ENCODE measurements around the gene GAS1. TPM values are rescaled to one million over a fixed set of nuclear protein-coding genes. Genes with fewer than 3 reads are reported as not detected.

Gene GAS1
- total and polyA plus RNA-seq, 2 experiments from 2014 or later = 10.7 to 36.0 TPM

GRCh38 chr9:86939891-86940290 lies 7.4 kb downstream of the GAS1 start:
- Histone ChIP-seq H3F3A (ENCODE audit: insufficient read depth) (peaks cover 7% of the 10 kb centered on the region; the same call in 1 of the 2 replicates), H3K4me2 (ENCODE audit: unreplicated experiment) (no peak overlapping the region), H3K9ac (no peak overlapping the region), H3K9me3 (ENCODE audit: low read depth) (no peaks in the 10 kb centered on the region), H3K4me1 (ENCODE audit: insufficient read depth) (peaks cover 13% of the 10 kb centered on the region), H3K27me3 (replicated peaks; ENCODE audit: insufficient read depth) (no peaks in the 10 kb centered on the region), H2AFZ (no peak overlapping the region), H3K79me2 (ENCODE audit: insufficient read depth) (peaks cover 9% of the 10 kb centered on the region), H4K20me1 (ENCODE audit: insufficient read depth) (no peaks in the 10 kb centered on the region), H3K9me2 (ENCODE audit: insufficient read depth) (no peaks in the 10 kb centered on the region), H3K27ac (no peak overlapping the region), H3K4me3 (no peak overlapping the region), H3K36me3 (ENCODE audit: low read depth) (no peaks in the 10 kb centered on the region)
- no peak for DNase-seq
- in situ Hi-C loops (cut with MboI) = loop anchor here (10.0 kb wide), 2 partner anchors 315 to 455 kb away; no protein-coding TSS in a partner anchor
- TF ChIP-seq EZH2phosphoT487 (IDR thresholded peaks at IDR 0.05; ENCODE audit: insufficient read depth, low read depth) (no peak), EZH2 (IDR thresholded peaks at IDR 0.05; ENCODE audit: insufficient read depth, poor library complexity, severe bottlenecking) (no peak)
- WGBS, 2 experiments (ENCODE audit: low coverage in 1 of 2, low lambda C conversion rate in 2 of 2, missing lambda C conversion rate in 2 of 2) = 79 to 80% methylated on average over 1 of the region's 1 CpG

- Histone ChIP-seq H3K9me2 (ENCODE audit: insufficient read depth) (no peaks in the 10 kb centered on the region), H4K20me1 (ENCODE audit: insufficient read depth) (no peaks in the 10 kb centered on the region), H3K27me3 (replicated peaks; ENCODE audit: insufficient read depth) (no peaks in the 10 kb centered on the region), H2AFZ (no peak overlapping the region), H3K36me3 (ENCODE audit: low read depth) (no peaks in the 10 kb centered on the region), H3K79me2 (ENCODE audit: insufficient read depth) (peaks cover 4% of the 10 kb centered on the region), H3K27ac (no peak overlapping the region), H3K9ac (no peak overlapping the region), H3K4me2 (ENCODE audit: unreplicated experiment) (no peak overlapping the region), H3K4me3 (no peak overlapping the region), H3F3A (ENCODE audit: insufficient read depth) (peaks cover 7% of the 10 kb centered on the region; the same call in 1 of the 2 replicates), H3K9me3 (ENCODE audit: low read depth) (no peaks in the 10 kb centered on the region), H3K4me1 (ENCODE audit: insufficient read depth) (peaks cover 9% of the 10 kb centered on the region)
- 82 to 85% methylated on average over 5 of the region's 5 CpGs for whole genome bisulfite sequencing, 2 experiments (ENCODE audit: low coverage in 1 of 2, low lambda C conversion rate in 2 of 2, missing lambda C conversion rate in 2 of 2)
- no peak for DNase-seq
- no peak for TF ChIP-seq EZH2phosphoT487 (IDR thresholded peaks at IDR 0.05; ENCODE audit: insufficient read depth, low read depth)
- in situ Hi-C loops (cut with MboI) = loop anchor here (10.0 kb wide), 1 partner anchor 315 kb away; no protein-coding TSS in a partner anchor
Measured at GRCh38 chr9:86939321-86939720, 8.0 kb downstream of the GAS1 start.

DNA sequence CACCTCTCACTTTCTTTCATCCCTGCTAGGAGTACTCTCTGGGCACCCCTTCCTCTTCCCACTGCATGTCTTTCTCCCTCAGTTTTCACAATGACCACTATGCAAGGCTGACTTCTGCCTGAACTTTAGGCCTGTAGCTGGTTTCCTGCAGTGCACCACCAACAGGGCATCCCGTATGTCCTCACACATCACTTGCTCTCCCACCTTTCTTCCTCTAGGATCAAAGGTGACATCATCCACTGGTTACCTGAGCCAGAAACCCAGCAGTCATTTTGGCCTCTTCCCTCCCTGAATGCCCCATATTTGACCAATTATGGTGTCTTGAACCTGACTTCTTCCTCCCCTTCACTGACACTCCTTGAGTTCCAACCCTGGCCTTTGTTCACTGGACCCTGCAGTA lies 8.5 kb downstream of the GAS1 start:
- H3K4me2 ChIP-seq (ENCODE audit: unreplicated experiment) = no peak overlapping the region
- WGBS, 2 experiments (ENCODE audit: low coverage in 1 of 2, low lambda C conversion rate in 2 of 2, missing lambda C conversion rate in 2 of 2) = 96 to 100% methylated on average over 1 of the region's 1 CpG
- peaks cover 4% of the 10 kb centered on the region for H3K4me1 ChIP-seq (ENCODE audit: insufficient read depth)
- TF ChIP-seq EZH2phosphoT487 (IDR thresholded peaks at IDR 0.05; ENCODE audit: insufficient read depth, low read depth) (no peak), EZH2 (IDR thresholded peaks at IDR 0.05; ENCODE audit: insufficient read depth, poor library complexity, severe bottlenecking) (no peak)
- H3K36me3 ChIP-seq (ENCODE audit: low read depth) = no peaks in the 10 kb centered on the region
- in situ Hi-C loops (cut with MboI) = loop anchor here (10.0 kb wide), 1 partner anchor 314 kb away; no protein-coding TSS in a partner anchor
- H2AFZ ChIP-seq = no peak overlapping the region
- H3K4me3 ChIP-seq = no peak overlapping the region
- no peaks in the 10 kb centered on the region for H3K9me2 ChIP-seq (ENCODE audit: insufficient read depth)
- no peak overlapping the region for H3K27ac ChIP-seq
- H3K9me3 ChIP-seq (ENCODE audit: low read depth) = no peaks in the 10 kb centered on the region
- DNase-seq = no peak
- no peak overlapping the region for H3K9ac ChIP-seq
- H4K20me1 ChIP-seq (ENCODE audit: insufficient read depth) = no peaks in the 10 kb centered on the region
- no peaks in the 10 kb centered on the region; the same call in 1 of the 2 replicates for H3K79me2 ChIP-seq (ENCODE audit: insufficient read depth)
- peaks cover 7% of the 10 kb centered on the region; the same call in 1 of the 2 replicates for H3F3A ChIP-seq (ENCODE audit: insufficient read depth)
- no peaks in the 10 kb centered on the region for H3K27me3 ChIP-seq (replicated peaks; ENCODE audit: insufficient read depth)

DNA sequence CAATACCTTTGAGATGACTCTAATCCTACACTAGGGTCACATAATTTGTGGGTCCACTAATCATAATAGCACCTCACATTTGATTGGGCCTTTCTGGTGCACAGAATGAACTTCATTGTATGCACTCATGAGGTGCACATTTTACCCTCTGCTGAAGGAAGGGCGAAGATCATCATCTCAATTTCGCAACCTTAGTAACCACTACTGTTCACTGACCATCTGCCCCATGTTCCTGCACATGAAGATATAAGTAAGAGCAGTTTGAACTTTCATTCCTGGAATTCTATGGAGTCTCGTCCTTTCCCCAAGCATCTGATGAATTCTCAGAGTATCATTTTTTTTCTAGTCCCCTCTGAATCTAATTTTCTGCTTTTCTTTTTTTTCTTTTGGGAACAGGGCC lies 21.2 kb downstream of the GAS1 start:
- peak overlapping the region; percentile 32 for H3K27ac ChIP-seq
- H3K9me2 ChIP-seq (ENCODE audit: insufficient read depth) = no peaks in the 10 kb centered on the region
- TF ChIP-seq EZH2 (IDR thresholded peaks at IDR 0.05; ENCODE audit: insufficient read depth, poor library complexity, severe bottlenecking) = no peak
- no peak for TF ChIP-seq EZH2phosphoT487 (IDR thresholded peaks at IDR 0.05; ENCODE audit: insufficient read depth, low read depth)
- DNase-seq = peak; percentile 53
- peak overlapping the region; percentile 22 for H3K4me2 ChIP-seq (ENCODE audit: unreplicated experiment)
- in situ Hi-C loops (cut with MboI) = no loop called here
- H3K36me3 ChIP-seq (ENCODE audit: low read depth) = no peaks in the 10 kb centered on the region
- H3K9ac ChIP-seq = no peak overlapping the region
- H3K4me1 ChIP-seq (ENCODE audit: insufficient read depth) = peaks cover 22% of the 10 kb centered on the region
- H3K27me3 ChIP-seq (replicated peaks; ENCODE audit: insufficient read depth) = no peaks in the 10 kb centered on the region
- no peaks in the 10 kb centered on the region for H4K20me1 ChIP-seq (ENCODE audit: insufficient read depth)
- no peak overlapping the region for H2AFZ ChIP-seq
- no peaks in the 10 kb centered on the region for H3K79me2 ChIP-seq (ENCODE audit: insufficient read depth)
- peaks cover 14% of the 10 kb centered on the region for H3F3A ChIP-seq (ENCODE audit: insufficient read depth)
- WGBS, 2 experiments (ENCODE audit: low coverage in 1 of 2, low lambda C conversion rate in 2 of 2, missing lambda C conversion rate in 2 of 2) = 54 to 66% methylated on average over 3 of the region's 3 CpGs
- H3K9me3 ChIP-seq (ENCODE audit: low read depth) = no peaks in the 10 kb centered on the region
- H3K4me3 ChIP-seq = no peak overlapping the region

DNA sequence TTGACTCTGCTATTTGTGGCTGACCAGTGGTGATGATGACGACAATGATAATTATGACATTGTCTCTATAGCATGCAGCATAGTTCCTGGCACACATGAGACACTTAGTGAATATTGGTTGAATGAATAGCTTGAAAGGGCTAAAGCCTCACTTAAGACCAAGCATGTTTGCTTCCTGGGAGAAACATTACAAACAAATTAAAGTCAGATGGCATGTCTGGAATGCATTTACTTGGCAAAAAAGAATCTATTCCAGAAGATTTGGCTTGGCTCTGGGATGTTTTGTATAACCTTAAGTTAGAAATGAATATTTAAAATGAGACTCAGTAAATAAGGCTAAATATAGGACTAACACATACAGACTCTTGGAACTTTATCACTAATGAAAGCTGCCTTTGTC lies 21.6 kb downstream of the GAS1 start:
- Histone ChIP-seq H3K4me1 (ENCODE audit: insufficient read depth) (peaks cover 22% of the 10 kb centered on the region), H3K9me3 (ENCODE audit: low read depth) (no peaks in the 10 kb centered on the region), H4K20me1 (ENCODE audit: insufficient read depth) (no peaks in the 10 kb centered on the region), H3K36me3 (ENCODE audit: low read depth) (no peaks in the 10 kb centered on the region), H2AFZ (no peak overlapping the region), H3F3A (ENCODE audit: insufficient read depth) (peaks cover 14% of the 10 kb centered on the region), H3K27me3 (replicated peaks; ENCODE audit: insufficient read depth) (no peaks in the 10 kb centered on the region), H3K27ac (peak overlapping the region; percentile 32), H3K9me2 (ENCODE audit: insufficient read depth) (no peaks in the 10 kb centered on the region), H3K4me3 (no peak overlapping the region), H3K4me2 (ENCODE audit: unreplicated experiment) (peak overlapping the region; percentile 22), H3K79me2 (ENCODE audit: insufficient read depth) (no peaks in the 10 kb centered on the region), H3K9ac (no peak overlapping the region)
- 25 to 29% methylated on average over 1 of the region's 1 CpG for WGBS, 2 experiments (ENCODE audit: low coverage in 1 of 2, low lambda C conversion rate in 2 of 2, missing lambda C conversion rate in 2 of 2)
- no peak for TF ChIP-seq EZH2phosphoT487 (IDR thresholded peaks at IDR 0.05; ENCODE audit: insufficient read depth, low read depth)
- no peak for TF ChIP-seq EZH2 (IDR thresholded peaks at IDR 0.05; ENCODE audit: insufficient read depth, poor library complexity, severe bottlenecking)
- in situ Hi-C loops (cut with MboI) = no loop called here
- DNase-seq = peak; percentile 75
